ENCODE measurements around the gene RNF44.

RNF44 gene

DNA sequence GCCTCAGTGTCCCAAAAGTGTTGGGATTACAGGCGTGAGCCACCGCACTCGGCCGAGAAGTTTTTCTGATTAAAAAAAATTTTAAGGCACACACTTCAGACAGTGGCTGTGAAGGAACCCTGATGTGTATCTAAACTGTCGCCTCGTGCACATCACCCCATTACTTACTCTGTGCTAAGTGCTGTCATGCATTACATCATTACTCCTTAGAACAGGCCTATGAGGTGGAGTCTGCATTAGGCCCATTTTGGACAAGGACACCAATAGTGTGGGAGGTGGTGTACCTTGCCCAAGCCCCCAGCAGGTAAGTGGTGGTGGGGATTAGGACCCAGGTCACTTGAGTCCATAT lies 8.2 kb upstream of the RNF44 start:
- DNase-seq (ENCODE audit: insufficient read length, low spot score) = no peak
- no peak for TF ChIP-seq POU2F2 (IDR thresholded peaks at IDR 0.05; ENCODE audit: low read depth, low read length)
- TF ChIP-seq PAX5 (IDR thresholded peaks at IDR 0.05; ENCODE audit: insufficient read depth, low read length, severe bottlenecking) = no peak
- TF ChIP-seq TAF1 (IDR thresholded peaks at IDR 0.05; ENCODE audit: low read depth, low read length) = no peak
- TF ChIP-seq SPI1 (IDR thresholded peaks at IDR 0.05; ENCODE audit: low read depth, low read length) = no peak
- TF ChIP-seq POLR2A (IDR thresholded peaks at IDR 0.05; ENCODE audit: low read depth, low read length) = no peak
- no peak for TF ChIP-seq POLR2AphosphoS5 (IDR thresholded peaks at IDR 0.05; ENCODE audit: low read depth, low read length)
- no peak for FAIRE-seq

DNA sequence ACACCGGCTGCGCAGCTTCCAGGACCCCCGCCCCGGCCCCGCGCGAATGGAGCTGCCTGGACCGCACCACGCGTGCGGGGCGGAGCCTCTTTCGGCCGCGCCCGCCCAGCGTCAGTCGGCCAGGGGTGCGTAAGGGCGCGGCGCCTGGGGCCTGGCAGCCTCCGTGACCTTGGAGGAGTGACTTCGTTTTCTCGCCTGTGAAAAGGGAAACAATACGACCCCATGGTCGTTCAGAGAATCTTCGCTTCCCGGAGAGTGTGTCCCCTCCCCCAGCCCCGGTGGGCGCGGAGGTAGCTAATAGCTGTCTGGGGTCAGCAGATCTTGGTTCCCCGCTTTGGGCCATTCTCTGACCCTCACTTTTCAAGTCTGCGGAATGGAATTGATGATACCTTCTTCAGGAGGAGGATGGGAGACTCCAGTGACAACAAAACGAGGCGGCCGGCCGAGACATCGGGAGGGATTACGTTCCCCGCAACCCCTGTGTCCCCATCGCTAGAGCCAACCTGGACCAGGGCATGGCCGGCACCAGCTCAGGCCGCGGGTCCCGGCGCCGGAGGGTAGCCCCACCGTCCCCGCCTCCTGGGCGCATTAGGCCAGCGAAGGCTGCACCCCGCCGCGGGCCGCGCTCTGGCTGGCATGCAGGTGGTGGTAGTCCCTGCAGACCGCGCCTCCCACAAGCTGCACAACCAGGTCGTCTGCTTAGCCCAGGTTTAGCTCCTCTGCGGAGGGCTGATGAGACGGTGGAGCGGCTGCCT lies 6.4 kb upstream of the RNF44 start:
- DNase-seq (ENCODE audit: insufficient read length, low spot score) (peak; percentile 69), FAIRE-seq (peak; percentile 90)
- TF ChIP-seq POU2F2 (IDR thresholded peaks at IDR 0.05; ENCODE audit: low read depth, low read length) (no peak), POLR2A (IDR thresholded peaks at IDR 0.05; ENCODE audit: low read depth, low read length) (no peak), POLR2AphosphoS5 (IDR thresholded peaks at IDR 0.05; ENCODE audit: low read depth, low read length) (no peak), PAX5 (IDR thresholded peaks at IDR 0.05; ENCODE audit: insufficient read depth, low read length, severe bottlenecking) (no peak), TAF1 (IDR thresholded peaks at IDR 0.05; ENCODE audit: low read depth, low read length) (no peak)

DNA sequence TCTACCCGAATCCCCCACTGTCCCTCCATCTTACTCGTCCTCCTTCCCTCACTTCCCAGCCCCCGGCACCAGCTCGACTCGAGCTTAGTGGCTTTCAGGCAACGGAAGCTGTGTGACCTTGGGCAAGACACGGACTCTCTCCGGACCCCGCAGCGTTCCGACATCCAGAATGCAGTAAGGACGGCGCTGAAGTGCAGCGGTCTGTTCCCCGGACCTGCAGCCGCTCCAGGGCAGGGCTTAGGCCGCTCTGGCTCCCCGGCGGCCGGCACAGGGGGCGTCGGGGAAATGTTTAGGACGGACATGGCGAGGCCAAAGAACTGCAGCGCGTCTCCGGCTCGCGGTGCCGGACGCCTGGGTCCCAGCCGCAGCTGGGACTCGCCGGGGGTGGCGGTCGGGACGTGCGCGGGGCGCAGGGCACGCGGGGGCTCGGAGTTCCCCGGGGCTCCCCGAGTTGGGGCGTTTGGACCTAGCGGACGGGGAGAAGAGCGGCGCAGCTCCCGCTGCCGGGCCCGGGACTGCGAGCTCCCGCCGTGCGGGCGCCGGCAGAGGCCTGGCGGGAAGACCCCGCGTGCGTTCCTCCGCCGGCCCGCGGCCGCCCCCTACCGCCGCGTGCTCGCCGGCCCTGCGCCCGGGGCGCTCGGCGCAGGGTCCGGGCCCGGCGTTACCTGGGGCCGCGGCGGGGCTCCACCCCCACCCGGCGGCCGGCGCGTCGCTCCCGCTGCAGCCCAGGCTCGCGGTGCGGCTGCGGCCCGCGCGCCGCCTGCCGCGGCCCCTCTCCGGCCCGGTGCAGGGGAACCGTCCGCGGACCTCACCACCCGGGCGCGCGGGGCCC lies 5.6 kb upstream of the RNF44 start:
- DNase-seq (ENCODE audit: insufficient read length, low spot score) (no peak), FAIRE-seq (no peak)
- TF ChIP-seq TAF1 (IDR thresholded peaks at IDR 0.05; ENCODE audit: low read depth, low read length) (0 out of 2 replicates have a peak, but pooled peaks have one; percentile 16), PAX5 (IDR thresholded peaks at IDR 0.05; ENCODE audit: insufficient read depth, low read length, severe bottlenecking) (no peak), POLR2A (IDR thresholded peaks at IDR 0.05; ENCODE audit: low read depth, low read length) (no peak), SPI1 (IDR thresholded peaks at IDR 0.05; ENCODE audit: low read depth, low read length) (no peak)

DNA sequence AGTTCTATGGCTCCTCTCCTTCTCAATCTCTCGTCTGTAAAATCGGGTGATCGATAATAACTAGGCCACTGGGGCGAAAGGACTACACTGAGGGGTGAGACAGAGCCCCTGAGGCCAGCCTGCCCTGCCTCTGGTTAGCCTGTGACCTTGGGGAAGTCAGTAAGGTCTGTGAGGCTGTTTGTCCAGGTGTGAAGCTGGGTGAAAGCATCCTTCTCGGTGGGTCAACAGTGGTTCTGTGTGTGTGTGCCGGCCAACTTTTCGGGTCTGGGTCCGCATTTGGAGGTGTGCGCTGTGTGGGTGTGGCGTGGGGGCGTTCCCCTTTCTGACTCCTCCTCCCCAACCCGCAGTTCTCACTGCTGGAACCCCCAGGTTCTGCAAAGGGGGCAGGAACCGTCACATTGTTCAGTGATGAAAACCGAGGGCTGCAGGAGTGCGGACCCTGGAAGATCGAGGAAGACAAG lies 5.0 kb upstream of the RNF44 start:
- TF ChIP-seq SPI1 (IDR thresholded peaks at IDR 0.05; ENCODE audit: low read depth, low read length) = no peak
- no peak for TF ChIP-seq POU2F2 (IDR thresholded peaks at IDR 0.05; ENCODE audit: low read depth, low read length)
- TF ChIP-seq PAX5 (IDR thresholded peaks at IDR 0.05; ENCODE audit: insufficient read depth, low read length, severe bottlenecking) = no peak
- TF ChIP-seq POLR2AphosphoS5 (IDR thresholded peaks at IDR 0.05; ENCODE audit: low read depth, low read length) = no peak
- no peak for TF ChIP-seq POLR2A (IDR thresholded peaks at IDR 0.05; ENCODE audit: low read depth, low read length)
- no peak for TF ChIP-seq TAF1 (IDR thresholded peaks at IDR 0.05; ENCODE audit: low read depth, low read length)
- FAIRE-seq (peak; percentile 58), DNase-seq (ENCODE audit: insufficient read length, low spot score) (no peak)

DNA sequence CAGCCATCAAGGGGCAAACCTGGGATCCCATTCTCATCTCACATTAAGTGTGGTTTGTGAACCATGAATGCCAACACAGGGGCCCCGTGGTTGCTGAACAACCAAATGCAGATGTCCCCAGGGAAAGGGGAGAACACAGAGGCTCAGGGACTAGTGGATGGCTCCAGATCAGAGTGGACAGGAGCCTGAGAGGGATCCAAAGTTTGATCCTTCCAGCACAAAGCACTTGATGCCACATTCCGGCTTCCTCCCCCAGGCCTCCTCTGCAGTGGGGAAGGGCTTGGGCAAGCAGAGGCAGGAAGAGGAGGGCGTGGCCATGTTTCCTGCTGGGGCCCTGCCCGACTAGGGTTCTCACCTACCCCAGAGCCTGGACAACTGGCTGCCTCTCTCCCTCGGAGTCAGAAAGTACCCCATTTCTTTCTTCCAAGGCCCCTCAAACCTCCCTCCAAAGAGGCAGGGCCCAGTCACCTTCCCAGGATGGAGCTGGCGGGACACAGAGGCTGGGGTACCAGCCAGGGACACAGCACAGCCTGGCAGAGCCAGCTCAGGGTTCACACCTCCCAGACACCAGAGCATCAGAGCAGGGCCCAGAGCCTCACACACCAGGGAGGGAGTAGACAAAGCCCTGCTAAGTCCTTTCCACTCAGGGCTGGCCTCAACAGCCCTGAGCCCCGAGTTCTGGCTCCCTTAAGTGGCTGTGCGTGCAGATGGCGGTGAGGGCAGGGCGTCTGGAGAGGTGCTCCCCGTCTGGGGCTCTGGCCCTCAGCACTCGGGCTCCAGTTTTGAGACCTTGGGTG lies 4.3 kb upstream of the RNF44 start:
- peak; percentile 26 for FAIRE-seq
- no peak for DNase-seq (ENCODE audit: insufficient read length, low spot score)
- no peak for TF ChIP-seq PAX5 (IDR thresholded peaks at IDR 0.05; ENCODE audit: insufficient read depth, low read length, severe bottlenecking)
- no peak for TF ChIP-seq SPI1 (IDR thresholded peaks at IDR 0.05; ENCODE audit: low read depth, low read length)
- TF ChIP-seq POU2F2 (IDR thresholded peaks at IDR 0.05; ENCODE audit: low read depth, low read length) = no peak
- TF ChIP-seq TAF1 (IDR thresholded peaks at IDR 0.05; ENCODE audit: low read depth, low read length) = no peak
- TF ChIP-seq POLR2AphosphoS5 (IDR thresholded peaks at IDR 0.05; ENCODE audit: low read depth, low read length) = no peak
- TF ChIP-seq POLR2A (IDR thresholded peaks at IDR 0.05; ENCODE audit: low read depth, low read length) = no peak

DNA sequence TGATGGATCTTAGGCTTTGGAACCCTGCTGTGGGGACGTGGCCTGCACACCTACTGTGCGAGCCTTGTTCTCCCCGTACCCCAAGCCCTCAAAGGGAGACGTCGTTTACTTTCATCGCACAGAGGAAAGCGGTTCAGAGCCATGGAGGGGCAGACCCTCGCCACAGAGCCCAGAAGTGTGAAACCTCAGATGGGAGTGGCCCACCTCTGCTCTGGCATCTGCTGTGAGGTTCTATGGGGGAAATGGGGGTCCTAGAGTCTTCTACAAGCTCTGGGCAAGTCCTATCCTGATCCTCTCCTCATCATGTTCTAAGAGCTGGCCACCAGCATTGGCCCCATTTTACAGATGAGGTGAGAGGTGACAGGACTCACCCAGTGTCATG lies 3.7 kb upstream of the RNF44 start:
- DNase-seq (ENCODE audit: insufficient read length, low spot score) (no peak), FAIRE-seq (no peak)
- TF ChIP-seq PAX5 (IDR thresholded peaks at IDR 0.05; ENCODE audit: insufficient read depth, low read length, severe bottlenecking) = no peak
- TF ChIP-seq POLR2AphosphoS5 (IDR thresholded peaks at IDR 0.05; ENCODE audit: low read depth, low read length) = no peak
- no peak for TF ChIP-seq POLR2A (IDR thresholded peaks at IDR 0.05; ENCODE audit: low read depth, low read length)
- TF ChIP-seq POU2F2 (IDR thresholded peaks at IDR 0.05; ENCODE audit: low read depth, low read length) = no peak

DNA sequence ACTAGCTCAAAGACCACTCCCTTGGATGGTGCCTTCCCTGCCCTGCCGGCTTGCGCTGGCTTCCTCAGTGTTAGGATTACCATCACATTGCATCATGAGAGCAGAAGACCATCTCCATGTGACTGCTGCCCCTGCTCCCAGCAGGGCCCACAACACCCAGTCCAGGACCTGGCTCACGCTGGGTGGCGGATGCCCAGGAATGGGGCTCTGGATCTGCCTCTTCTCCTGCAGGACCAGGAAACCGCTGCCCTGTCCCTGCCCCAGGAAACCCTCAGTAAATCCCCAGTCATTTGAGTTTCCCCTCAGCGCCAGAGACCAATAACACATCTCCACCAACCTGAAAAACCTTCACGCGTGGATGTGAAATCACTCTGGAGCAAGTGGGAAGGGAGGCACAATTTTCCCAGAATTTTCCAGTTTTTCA lies 3.3 kb upstream of the RNF44 start:
- TF ChIP-seq PAX5 (IDR thresholded peaks at IDR 0.05; ENCODE audit: insufficient read depth, low read length, severe bottlenecking) (no peak), TAF1 (IDR thresholded peaks at IDR 0.05; ENCODE audit: low read depth, low read length) (no peak), POLR2A (IDR thresholded peaks at IDR 0.05; ENCODE audit: low read depth, low read length) (no peak), SPI1 (IDR thresholded peaks at IDR 0.05; ENCODE audit: low read depth, low read length) (no peak), POLR2AphosphoS5 (IDR thresholded peaks at IDR 0.05; ENCODE audit: low read depth, low read length) (no peak), POU2F2 (IDR thresholded peaks at IDR 0.05; ENCODE audit: low read depth, low read length) (no peak)
- DNase-seq (ENCODE audit: insufficient read length, low spot score) (no peak), FAIRE-seq (no peak)

DNA sequence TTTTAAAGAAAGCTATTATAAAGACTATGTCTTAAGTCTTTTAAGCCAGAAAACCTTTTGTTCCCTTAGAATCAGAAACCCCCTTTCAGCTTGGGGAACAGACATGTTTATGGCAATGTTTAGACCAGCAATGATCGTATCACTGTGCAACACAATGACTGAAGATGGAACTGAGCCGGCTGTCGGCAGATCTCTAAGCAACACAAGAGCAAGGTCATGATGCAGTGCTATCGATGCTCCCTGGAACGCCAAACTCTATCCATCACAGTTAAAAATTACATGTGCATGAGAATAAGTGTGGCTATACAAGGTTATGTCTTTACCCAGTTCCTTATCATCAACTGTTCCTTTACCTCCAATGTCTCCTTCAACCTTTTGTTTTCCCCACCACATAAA lies 1.8 kb upstream of the RNF44 start:
- no peak for FAIRE-seq
- TF ChIP-seq TAF1 (IDR thresholded peaks at IDR 0.05; ENCODE audit: low read depth, low read length) = no peak
- no peak for TF ChIP-seq PAX5 (IDR thresholded peaks at IDR 0.05; ENCODE audit: insufficient read depth, low read length, severe bottlenecking)
- TF ChIP-seq POLR2A (IDR thresholded peaks at IDR 0.05; ENCODE audit: low read depth, low read length) = no peak
- TF ChIP-seq SPI1 (IDR thresholded peaks at IDR 0.05; ENCODE audit: low read depth, low read length) = no peak
- no peak for TF ChIP-seq POU2F2 (IDR thresholded peaks at IDR 0.05; ENCODE audit: low read depth, low read length)
- no peak for TF ChIP-seq POLR2AphosphoS5 (IDR thresholded peaks at IDR 0.05; ENCODE audit: low read depth, low read length)
- no peak for DNase-seq (ENCODE audit: insufficient read length, low spot score)

Measured in GM12891 (cell line).